Breast epithelium (tissue), 3 donors: Measurements from ENCODE around the gene MAP1LC3B.

Experiments used
- CTCF ChIP-seq, 3 donors: fragments of 450-650 bp; IDR thresholded peaks; one replicate each; pipeline ENCODE4 v1.5.1; 2016 to 2017; ENCODE audit warnings: antibody characterized with exemption in 3 of 3, mild to moderate bottlenecking in 3 of 3, moderate library complexity in 3 of 3
- POLR2A ChIP-seq: fragments of 450-650 bp; IDR thresholded peaks from one replicate; pipeline ENCODE4 v1.6.1; 2016; ENCODE audit warnings: antibody characterized with exemption, mild to moderate bottlenecking, moderate library complexity
- POLR2AphosphoS5 ChIP-seq, 3 donors: sonication (generic); formaldehyde crosslinking; IDR thresholded peaks; one replicate each; pipeline ENCODE4 v1.6.1; 2017; ENCODE audit warnings: antibody characterized with exemption in 3 of 3

DNA sequence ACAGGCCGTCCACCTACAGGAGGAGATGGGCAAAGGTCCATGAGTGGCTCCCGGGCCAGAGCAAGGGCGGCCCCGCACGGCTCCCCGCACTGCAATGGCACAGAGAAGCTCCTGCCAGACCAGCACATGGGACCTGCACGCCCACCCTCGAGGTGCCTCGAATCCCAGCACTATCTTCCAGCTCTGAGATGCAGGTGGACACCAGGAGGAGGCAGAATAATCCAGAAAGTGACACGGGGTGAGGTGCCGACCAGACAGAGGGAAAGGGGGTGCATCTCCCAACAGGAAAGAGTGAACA, 48.4 kb upstream of the MAP1LC3B start:
- TF ChIP-seq POLR2AphosphoS5 (IDR thresholded peaks at IDR 0.05) (no peak), CTCF (IDR thresholded peaks at IDR 0.05) (no peak), POLR2A (no peak)
